Astrocyte of the cerebellum (primary cell): ENCODE data around the gene ENPP3.
A peak's percentile ranks its signal among the peaks of the same experiment; 100 is the strongest.

Experiments used
- DNase-seq: peaks from one replicate; pipeline ENCODE4 v3.0.0-alpha.2; 2011; ENCODE audit warnings: low read depth
- H3K4me3 ChIP-seq: 2 replicates; pipeline ENCODE4 v1.5.1; 2011; ENCODE audit warnings: mild to moderate bottlenecking, low read depth, low read length, moderate library complexity
- CTCF ChIP-seq: IDR thresholded peaks from 2 replicates; pipeline ENCODE4 v1.5.1; 2012; ENCODE audit warnings: low read length, low read depth, moderate library complexity, mild to moderate bottlenecking; ENCODE audit errors: missing control alignments
- in situ Hi-C: cut with HindIII; loops from 2 replicates; pipeline ENCODE4 v1.10.0; 2017; ENCODE audit warnings: low sequenced_read_pairs

Gene ENPP3

GRCh38 chr6:131636880-131637792, at the start of gene ENPP3:
ENPP3 (plus strand) TSS chr6:131637302; CDS start chr6:131637385, 83 bp downstream.
- no peak within 1 kb of the TSS for H3K4me3 ChIP-seq
- no peak for TF ChIP-seq CTCF
- in situ Hi-C loops, result no loop called here
- no peak for DNase-seq

- no peak overlapping the region for H3K4me3 ChIP-seq
- no peak for DNase-seq
- TF ChIP-seq CTCF, result no peak
- in situ Hi-C loops, result no loop called here
Measured at GRCh38 chr6:131587909-131588308, 49.2 kb upstream of the ENPP3 start.

- in situ Hi-C loops, result no loop called here
- no peak overlapping the region for H3K4me3 ChIP-seq
- no peak for TF ChIP-seq CTCF
- DNase-seq, result no peak
Measured at GRCh38 chr6:131588643-131589042, 48.5 kb upstream of the ENPP3 start.

- no peak for TF ChIP-seq CTCF
- in situ Hi-C loops, result no loop called here
- DNase-seq, result no peak
- no peak overlapping the region for H3K4me3 ChIP-seq
Measured at GRCh38 chr6:131592935-131593334, 44.2 kb upstream of the ENPP3 start.

GRCh38 chr6:131594074-131594473, 43.0 kb upstream of the ENPP3 start:
- in situ Hi-C loops, result no loop called here
- no peak overlapping the region for H3K4me3 ChIP-seq
- no peak for DNase-seq
- TF ChIP-seq CTCF, result no peak

GRCh38 chr6:131597446-131597845, 39.7 kb upstream of the ENPP3 start:
- no peak for DNase-seq
- in situ Hi-C loops, result no loop called here
- peak; percentile 42 for TF ChIP-seq CTCF
- H3K4me3 ChIP-seq, result no peak overlapping the region
